DMS153 (cell line): ENCODE data around the gene TMEM116.
"Not testable (repeated sequence)": the region's sequence is repeated elsewhere in the genome, so short reads cannot be mapped to it uniquely, and the experiment has no call there.

Source experiments
- DNase-seq: peaks from one replicate; lab custom pipeline; 2025; lab: John Stamatoyannopoulos, UW

The TMEM116 gene

DNA sequence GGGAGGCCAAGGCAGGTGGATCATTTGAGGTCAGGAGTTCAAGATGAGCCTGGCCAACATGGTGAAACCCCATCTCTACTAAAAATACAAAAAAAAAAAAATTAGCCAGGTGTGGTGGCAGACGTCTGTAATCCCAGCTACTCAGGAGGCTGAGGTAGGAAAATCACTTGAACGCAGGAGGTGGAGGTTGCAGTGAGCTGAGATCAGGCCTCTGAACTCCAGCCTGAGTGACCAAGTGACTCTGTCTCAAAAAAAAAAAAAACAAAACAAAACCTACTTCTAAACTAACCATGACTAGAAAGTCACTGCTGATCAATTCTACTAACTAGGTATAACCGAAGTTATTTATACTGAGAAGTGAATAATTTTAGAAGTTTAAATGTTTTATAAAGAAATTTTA, 3.4 kb downstream of the TMEM116 start:
- not testable (repeated sequence) for DNase-seq

DNA sequence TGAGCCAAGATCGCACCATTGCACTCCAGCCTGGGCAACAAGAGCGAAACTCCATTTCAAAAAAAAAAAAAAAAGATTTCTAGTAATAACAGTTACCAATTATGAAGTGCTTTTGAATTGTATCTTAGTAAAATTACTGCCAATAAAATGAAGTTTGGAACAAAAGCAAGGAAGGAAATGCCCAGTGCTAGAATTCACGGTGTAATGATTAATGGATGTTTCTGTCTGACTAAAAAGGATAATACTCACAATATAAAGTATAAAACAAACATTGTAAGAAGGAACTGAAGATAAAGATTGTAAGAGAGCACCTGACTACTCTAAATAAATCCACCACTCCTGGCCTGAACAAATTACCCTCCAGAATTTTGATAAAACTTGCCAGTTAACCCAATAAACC, 4.0 kb downstream of the TMEM116 start:
- no peak for DNase-seq

DNA sequence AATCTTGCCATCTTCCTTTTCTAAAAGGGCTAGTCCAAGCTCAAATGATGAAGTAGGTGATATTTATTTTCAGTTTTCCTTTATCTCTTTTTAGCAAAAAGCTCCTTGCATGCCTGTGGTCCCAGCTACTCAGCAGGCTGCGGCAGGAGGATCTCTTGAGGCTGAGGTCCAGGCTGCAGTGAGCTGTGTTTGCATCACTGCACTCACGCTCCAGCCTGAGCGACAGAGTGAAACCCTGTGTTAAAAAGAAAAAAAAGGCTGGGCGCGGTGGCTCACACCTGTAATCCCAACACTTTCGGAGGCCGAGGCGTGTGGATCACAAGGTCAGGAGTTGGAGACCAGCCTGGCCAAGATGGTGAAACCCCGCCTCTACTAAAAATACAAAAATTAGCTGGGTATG, 5.0 kb downstream of the TMEM116 start:
- no peak for DNase-seq

DNA sequence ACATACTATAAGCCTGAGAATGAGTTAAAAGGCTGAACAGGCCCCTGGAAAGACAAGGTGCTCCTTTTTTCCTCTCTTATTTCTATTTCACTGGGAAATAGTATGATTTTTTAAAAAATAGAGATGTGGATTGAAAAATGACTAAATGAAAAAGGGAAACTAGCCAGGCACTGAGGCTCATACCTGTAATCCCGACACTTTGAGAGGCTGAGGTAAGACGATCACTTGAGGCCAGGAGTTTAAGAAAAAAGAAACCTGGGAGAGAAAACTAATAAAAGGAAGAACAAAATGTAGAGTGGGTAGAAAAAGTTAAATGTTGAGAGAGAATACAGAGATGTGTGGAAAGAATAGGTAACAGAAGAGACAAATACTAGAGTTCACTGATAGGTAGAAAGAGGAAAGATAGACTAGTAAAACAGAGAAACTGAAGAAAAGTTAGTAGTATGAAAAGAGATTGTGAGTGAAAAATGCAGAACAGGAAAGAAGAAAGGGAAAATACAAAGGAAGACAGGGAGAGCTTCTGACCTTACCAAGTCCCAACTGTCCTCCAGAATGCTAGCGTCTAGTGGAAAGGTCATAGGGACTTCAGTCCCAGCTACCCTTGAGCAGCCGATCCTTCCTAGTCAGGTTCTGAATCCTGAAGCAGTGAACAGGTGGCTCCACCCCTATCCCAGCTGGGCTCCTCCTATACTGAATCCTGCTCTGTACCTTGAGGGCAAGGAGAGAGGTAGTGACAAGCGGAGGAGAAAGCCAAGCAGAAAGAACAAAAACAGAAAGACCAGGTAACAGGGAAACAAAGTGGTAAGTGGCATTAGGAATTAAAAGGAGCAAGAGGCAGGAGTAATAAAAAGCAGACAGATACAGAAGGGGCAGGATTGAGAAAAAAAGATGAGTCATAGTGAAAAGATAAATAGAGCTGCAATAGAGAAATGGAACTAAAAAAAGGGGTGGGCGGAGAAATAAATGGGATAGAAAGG, 7.3 kb downstream of the TMEM116 start:
- DNase-seq = no peak

DNA sequence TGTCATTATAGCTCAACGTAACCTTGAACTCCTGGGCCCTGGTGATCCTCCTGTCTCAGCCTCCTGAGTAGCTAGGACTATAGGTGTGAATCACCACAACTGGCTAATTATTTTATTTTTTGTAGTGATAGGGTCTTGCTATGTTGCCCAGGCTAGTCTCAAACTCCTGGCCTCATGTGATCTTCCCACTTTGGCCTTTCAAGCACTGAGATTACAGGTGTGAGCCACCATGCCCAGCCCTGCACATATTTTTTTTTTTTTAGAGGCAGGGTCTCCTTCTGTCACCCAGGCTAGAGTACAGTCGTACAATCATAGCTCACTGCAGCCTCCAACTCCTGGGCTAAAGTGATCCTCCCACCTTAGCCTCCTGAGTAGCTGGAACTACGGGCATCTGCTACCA, 8.9 kb downstream of the TMEM116 start:
- DNase-seq = no peak

DNA sequence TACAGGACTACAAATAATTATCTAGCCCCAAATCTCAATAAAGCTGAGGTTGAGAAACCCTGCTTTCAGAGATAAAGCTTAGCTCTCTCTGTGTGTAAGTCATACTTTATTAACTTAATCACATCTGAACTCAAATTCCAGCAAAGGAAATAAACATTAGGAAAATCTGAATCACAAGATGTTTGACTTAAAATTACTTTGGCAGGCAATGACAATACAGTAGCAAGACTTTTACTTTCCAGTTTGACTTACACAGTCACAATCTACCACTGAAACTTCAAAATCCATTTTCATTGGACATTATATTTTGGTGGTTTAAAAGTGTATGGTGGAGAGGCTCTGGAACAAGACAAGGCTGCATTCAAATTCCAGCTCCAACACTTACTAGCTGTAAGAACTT, 11.4 kb downstream of the TMEM116 start:
- no peak for DNase-seq

DNA sequence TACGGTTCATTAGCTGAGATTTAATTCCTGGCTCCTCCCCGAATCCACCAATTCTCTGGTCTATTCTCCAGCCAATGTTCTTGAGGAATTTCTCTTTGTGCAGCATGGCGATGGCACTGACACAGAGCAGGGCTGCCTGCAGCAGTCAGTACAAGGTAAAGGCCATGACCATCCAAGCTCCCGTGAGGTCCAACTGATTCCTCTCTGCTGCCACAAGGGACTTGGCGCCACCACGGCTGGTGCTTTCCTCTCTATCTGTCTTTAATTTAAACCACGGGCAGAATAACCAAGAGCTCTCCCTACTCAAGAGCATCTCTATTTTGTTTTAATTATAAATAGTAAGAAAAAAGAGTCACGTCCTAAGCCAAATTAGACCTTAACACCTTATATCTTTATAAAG, 12.1 kb downstream of the TMEM116 start:
- DNase-seq = no peak

DNA sequence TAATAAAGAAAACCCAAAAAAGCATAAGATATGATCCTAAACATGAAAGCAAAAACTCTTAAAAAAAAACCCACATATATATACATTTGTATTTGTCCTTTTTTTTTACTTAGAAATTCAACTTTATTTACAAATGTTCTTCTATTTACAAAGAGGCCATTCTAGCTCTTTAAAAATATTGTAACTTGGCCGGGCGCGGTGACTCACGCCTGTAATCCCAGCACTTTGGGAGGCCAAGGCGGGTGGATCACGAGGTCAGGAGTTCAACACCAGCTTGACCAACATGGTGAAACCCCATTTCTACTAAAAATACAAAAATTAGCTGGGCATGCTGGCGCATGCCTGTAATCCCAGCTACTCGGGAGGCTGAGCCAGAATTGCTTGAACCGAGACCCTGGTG, 13.8 kb downstream of the TMEM116 start:
- DNase-seq = not testable (repeated sequence)

DNA sequence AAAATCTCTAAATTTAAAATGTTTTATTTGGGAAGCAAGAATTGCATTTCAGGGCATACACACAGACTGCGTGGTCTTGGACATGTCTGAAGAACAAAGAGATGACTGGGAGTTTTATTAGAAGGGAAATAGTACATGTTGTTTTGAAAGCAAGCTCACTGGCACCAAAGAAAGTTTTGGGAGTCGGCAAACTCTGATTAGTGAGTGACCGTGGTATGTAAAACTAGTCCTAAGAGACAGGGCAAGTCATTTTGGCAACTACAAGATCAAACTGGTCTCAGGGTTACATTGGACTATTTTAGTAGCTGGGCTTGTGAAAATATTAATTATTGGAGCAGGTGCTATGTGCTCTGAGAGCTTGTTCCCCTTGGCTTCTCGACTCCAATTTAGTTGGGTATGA, 14.9 kb downstream of the TMEM116 start:
- no peak for DNase-seq

DNA sequence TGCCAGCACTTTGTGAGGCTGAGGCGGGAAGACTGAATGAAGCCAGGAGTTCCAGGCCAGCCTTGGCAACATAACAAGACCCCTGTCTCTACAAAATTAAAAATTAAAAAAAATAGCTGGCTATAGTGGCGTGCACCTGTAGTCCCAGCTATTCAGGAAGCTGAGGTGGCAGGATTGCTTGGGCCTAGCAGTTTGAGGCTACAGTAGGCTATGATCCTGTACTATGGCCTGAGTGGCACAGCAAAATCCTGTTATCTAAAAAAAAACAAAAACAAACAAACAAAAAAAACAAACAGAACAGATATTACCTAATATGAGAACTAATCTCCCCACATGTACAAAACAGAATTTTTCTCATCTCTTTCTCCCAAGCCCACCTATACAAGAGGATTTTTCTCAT, 15.7 kb downstream of the TMEM116 start:
- no peak for DNase-seq

DNA sequence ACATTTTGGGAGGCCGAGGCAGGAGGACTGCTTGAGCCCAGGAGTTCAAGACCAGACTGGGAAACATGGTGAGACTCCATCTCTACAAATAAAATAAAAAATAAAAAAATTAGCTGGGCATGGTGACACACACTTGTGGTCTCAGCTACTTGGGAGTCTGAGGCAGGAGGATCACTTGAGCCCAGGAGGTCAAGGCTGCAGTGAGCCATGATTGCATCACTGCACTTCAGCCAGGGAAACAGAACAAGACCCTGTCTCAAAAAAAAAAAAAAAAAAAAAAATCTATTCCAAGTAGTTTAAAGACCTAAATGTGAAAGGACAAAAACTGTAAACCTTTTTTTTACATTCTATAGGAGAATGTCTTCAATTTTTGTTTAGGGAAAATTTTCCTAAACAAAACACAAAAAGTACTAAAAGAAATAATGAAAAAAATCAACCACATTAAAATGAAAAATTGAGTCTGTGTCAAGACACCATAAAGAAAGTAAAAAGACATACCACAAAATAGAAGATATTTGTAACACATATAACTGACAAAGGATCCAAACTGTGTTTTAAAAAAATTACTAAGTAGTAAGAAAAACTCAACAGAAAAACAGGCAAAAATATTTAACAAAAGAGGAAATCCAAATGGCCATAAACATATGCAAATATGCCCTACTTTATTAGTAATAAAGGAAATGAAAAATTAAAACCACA, 17.0 kb downstream of the TMEM116 start:
- DNase-seq = no peak

DNA sequence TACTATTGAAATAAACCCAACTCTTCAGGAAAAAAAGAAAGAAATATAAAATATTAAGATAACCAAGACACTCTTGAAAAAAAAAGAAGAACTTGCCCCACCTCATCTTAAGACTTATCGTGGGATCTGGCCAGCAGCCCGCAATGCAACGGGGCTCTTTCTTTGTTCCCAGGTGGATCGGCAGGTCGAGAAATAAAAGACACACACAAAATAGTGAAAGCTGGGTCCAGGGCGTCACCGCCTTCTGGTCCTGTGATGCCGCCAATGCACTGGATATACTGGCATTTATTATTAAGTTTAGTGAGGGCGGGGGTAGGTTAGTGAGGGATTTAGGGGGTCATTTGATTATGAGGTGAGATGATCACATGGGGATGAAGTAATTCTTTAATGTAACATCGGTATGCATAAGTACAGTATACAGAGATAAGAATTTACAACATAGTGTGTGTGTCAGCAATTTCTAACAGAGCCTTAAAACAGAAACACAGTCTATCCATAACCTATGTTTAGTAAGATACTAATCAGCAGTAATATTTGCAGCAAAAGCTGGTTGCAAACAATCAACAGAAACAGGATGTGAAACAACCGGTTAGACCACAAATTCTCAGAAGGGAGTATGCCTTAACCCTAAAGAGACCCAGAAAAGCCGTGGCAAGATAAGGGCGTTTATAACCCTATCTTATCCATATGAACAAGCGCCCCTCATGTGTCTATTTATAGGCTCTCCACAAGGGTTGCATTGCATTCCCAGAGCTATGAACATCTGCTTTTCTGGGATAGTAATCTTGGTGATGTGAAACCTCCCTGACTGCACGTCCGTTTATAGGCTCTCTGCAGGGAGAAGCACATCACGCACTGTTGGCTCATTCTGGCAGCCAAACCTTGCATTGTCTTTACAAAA, 18.5 kb downstream of the TMEM116 start:
- not testable (repeated sequence) for DNase-seq

DNA sequence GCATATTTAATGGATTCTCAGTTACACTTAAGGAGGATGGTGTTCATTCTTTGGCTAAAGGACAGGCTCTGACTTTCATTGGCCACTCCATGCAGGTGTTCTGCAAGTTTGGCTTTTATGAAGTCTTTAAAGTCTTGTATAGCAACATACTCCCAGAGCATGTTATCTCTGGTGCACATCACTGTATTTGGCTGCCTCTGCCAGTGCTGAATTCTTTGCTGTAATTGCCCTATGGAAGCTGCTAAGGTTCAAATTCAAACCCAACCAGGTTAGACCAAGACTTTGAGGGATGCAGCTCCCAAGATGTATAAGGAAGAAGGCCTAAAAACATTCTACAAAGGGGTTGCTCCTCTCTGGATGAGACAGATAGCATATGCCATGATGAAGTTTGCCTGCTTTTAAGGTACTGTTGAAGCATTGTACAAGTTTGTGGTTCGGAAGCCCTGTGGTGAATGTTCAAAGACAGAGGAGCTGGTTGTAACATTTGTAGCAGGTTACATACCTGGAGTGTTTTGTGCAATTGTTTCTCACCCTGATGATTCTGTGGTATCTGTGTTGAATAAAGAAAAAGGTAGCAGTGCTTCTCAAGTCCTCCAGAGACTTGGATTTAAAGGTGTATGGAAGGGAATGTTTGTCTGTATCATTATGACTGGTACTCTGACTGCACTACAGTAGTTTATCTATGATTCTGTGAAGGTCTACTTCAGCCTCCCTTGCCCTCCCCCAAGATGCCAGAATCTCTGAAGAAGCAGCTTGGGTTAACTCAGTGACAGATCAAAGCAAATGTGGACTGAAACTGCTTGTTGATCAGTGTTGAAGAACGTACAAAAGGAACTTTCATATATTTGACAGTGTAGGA, 19.4 kb downstream of the TMEM116 start:
- DNase-seq = no peak

DNA sequence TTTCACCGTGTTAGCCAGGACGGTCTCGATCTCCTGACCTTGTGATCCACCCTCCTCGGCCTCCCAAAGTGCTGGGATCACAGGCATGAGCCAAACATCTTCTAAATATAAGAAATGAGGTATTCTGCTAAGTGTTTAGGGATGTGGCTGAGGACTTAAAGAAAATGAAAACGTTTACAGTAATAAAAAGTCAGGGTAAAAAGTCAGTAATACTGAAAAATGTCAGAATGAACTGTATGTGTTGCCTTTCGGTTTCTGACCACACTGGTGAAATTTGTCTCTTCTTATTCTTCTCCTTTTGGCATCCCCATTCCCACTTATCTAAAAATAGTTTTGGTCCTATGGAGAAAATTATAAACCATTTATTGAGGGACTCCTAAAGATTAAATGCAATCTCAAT, 20.5 kb downstream of the TMEM116 start:
- DNase-seq = no peak

DNA sequence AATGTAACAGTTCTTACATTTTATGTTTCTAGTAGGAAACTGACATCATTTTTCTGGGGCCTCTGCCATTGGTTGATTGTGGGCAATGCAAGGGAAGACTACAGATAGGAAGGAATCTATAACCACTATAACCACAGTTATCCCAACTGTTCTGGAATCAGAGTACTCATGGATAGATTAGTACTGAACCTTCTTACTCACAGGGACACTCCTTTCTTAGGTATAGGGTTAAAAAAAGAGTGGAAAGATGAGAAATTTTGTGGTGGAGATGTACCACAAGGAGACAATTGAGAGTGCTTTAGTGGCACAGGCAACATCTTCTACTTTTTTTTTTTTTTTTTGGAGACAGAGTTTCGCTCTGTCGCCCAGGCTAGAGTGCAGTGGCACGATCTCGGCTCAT, 21.0 kb downstream of the TMEM116 start:
- no peak for DNase-seq

DNA sequence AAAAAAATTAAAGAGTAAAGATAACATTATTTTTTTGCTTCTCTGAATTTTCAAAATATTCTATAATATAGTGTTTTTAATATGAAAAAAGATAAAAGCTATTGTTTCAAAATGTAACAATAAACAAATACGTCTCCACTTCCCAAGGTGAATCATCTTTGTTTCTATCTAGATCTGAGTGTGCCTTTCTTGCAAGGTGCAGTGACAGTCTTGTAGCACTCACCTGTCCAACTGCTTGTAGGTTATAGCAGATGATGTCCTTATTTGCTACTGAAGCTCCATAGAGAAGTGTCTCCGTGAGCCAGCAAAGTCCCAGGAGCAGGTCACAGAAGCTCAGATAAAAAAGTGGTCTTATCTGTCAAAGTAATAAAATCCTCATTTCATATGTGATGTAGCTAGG, 21.4 kb downstream of the TMEM116 start:
- no peak for DNase-seq

DNA sequence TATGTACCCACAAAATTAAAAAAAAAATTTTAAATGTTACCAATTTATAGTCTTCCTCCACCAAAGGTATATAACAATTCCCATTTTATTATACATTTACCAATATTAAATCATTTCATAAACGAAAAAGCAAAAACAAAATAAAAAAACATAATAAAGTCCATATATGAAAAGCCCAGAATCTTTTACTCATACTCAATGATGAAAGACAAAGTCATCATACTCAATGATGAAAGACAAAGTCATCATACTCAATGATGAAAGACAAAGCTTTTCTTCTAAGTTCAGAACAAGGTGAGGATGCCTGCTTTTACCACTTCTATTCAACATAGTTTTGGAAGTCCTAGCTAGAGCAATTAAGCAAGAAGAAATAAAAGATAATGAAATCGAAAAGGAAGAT, 28.1 kb downstream of the TMEM116 start:
- DNase-seq = no peak

DNA sequence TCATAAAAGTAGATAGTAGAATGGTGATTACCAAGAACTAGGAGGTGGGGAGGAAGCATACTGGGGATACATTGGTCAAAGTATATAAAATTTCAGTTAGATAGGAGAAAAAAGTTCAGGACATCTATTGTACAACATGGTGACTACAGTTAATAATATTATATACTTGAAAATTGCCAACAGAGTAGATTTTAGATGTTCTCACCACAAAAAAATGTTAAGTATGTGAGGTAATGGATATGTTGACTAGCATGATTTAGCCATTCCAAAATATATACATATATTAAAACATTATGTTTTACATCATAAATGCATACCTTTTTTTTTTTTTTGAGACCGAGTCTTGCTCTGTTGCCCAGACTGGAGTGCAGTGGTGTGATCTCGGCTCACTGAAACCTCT, 31.0 kb downstream of the TMEM116 start:
- no peak for DNase-seq

DNA sequence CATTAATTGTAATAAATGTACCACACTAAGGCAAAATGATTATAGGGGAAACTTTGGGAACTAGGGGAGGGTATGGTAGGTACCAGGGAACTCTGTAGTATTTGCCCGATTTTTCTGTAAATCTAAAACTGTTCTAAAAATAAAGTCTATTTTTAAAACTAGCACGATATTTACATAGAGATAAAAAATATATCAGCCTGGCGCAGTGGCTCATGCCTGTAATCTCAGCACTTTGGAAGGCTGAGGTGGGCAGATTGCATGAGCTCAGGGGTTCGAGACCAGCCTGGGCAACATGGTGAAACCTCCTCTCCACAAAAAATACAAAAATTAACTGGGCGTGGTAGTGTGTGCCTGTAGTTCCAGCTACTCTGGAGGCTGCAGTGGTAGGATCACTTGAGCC, 32.4 kb downstream of the TMEM116 start:
- no peak for DNase-seq

DNA sequence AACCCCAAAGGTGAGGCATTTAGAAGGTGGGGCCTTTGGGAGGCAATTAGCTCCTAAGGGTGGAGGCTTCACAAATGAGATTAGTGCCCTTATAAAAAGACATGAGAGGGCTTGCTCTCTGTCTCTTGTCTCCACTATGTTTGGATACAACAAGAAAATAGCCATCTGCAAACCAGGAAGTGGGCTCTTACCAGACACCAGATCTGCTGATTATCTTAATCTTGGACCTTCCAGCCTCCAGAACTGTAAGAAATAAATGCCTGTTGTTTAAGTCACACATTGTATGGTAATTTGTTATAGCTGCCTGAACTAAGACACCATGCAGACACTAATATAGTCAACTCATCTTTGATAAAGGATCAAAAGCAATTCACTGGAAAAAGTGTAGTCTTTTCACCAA, 34.4 kb downstream of the TMEM116 start:
- no peak for DNase-seq

DNA sequence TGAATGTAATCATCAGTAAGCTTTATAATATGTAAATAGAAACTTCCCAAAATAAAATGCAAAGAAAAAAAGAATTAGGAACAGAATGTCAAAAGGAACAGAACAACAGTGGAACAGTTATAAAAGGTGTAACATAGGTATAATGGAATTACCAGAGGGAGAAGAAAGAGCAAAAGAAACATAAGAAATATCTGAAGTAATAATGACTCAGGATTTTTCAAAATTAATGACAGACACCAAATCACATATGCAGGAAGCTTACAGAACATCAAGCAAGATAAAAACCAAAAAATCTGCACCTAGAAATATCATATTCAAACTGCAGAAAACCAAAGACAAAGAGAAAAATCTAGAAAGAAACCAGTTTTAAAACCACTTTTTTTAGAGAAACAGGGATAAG, 36.1 kb downstream of the TMEM116 start:
- DNase-seq = no peak
